ENCODE measurements around the gene CELF4.

The CELF4 gene

DNA sequence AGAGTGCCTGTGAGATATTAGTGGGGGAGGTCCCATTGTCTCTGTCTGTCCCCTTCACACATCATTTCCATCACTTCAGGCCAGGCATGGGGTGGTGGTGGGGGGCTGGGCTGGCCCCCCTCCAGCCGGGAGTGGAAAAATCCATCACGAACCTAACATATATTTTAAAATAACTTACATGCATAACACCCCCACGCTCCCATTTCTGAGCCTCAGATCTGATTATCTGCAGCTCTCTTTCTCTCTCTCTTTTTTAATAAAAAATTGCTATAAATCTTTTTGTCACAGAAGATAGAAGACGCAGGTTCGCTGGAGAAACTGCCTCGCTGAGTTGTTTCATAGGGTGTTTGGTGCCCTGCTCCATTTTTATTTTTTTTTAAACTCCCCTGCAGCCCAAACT, 159.8 kb downstream of the CELF4 start:
- no peak for DNase-seq

- DNase-seq = no peak
Measured at GRCh38 chr18:37405229-37405628, 160.4 kb downstream of the CELF4 start.

DNA sequence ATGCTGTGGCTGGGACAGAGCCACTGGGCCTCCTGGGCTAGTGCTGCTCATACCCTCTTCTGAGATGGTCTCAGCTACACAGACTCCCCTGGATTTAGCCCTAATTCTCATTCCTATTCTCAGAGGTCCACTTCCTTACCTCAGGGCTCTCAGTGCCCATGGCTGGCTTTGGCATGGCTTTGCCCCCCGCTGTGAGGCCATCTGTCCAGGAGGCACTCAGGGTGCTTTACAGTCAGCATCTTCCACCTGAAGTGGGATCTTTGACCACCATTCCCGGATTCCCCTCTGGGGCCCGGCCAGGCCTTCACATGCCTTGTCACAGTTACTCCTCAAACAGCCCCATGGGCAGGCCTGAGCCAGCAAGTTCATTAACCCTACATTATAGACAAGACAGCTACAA, 161.8 kb downstream of the CELF4 start:
- DNase-seq = no peak

DNA sequence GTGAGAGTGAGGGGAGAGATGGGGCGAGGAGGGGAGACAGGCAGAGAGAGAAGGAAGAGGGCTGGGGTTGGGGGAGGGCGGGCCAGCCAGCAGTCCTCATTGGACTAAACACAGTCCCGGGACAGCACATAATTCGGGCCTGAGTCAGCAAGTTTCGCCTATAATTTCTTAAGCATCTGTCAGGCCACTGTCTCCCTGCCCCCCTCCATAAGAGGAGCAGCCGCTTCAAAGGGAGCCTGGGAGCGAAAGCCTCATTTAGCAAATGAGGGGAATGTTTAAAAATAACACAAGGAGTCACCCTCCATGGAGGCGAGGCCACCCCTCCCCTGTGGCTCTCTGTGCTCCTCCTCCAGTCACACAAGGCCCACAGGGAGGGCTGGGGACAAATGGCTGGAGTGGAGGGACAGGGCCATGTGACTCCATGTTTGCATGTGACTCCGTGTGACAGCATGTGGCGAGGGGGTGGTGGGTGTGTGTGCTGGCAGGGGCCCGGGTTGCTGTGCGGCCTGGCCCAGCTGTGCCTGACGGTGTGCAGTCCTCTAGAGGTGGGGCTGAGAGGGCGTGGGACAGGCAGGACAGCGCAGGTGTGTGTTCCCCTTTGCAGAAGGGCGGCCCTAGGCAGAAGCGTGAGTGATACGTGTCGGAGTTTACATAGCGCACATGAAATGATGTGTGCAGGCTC, 162.4 kb downstream of the CELF4 start:
- no peak for DNase-seq

DNA sequence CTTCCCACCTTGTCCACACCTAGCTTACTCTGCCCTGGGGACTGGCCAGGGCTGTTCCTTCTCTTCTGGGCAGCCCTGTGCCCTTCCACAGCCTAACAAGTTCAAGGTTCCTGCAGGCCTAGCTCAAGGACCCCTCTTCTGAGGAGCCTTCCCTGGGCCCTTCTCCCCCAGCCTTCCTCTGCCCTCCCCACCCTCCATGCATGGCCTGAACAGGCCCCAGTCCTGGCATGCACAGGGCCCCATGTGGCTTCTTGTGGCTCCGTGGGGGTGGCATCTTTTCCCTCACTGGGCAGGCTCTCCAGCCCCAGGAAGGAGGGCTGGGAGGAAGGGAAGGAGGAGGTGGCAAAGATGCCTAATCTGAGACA, 162.9 kb downstream of the CELF4 start:
- DNase-seq = no peak

DNA sequence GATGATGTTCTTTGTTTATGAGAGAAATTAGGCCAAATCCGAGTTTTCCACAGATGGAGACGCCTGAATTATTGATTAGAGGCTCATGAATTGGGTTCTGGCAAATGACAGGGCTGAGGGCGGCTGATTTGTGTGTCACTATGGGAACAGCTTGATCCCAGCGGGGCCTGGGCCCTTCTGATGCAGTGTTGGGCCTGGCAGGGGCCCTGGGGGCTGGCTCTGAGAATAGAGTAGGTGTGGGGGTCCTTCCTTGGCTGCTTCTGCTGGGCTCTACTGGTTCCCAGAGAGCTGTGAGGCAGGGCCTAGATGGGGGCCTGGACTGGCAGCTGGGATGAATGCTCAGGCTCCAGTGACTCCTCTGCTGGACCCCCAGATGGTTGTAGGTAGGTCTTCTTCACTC, 164.8 kb downstream of the CELF4 start:
- no peak for DNase-seq

DNA sequence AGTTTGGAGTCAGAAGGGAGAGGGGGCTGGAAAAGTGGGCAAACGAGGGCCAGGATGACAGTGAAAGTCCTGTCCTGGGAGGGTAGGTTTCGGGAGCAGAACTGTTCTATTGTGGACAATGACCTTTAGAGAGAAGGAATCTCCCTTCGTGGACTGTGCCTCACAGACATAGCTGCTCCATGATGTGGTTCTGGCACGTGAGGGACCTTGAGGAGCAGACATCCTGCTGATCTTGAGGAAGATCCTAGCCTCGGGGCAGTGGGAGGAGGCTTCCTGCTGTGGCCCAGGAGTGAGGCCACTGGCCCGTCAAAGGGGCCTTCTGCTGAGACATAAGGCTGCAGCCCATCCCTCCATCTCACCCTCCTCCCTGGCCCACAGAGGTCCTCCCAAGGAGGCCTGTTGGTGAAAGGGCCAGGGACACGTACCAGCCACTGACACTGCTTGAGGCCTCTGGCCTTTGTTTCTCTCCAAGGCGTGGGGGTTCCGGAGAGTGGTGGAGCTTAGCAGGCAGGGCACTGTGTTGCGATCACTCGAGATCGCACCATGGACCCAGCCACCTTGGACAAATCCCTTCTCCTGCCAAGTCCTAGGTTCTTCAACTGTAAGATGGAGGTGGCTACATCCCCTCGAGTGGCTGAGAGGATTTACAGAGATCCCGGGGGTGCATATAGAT, 167.2 kb downstream of the CELF4 start:
- no peak for DNase-seq

DNA sequence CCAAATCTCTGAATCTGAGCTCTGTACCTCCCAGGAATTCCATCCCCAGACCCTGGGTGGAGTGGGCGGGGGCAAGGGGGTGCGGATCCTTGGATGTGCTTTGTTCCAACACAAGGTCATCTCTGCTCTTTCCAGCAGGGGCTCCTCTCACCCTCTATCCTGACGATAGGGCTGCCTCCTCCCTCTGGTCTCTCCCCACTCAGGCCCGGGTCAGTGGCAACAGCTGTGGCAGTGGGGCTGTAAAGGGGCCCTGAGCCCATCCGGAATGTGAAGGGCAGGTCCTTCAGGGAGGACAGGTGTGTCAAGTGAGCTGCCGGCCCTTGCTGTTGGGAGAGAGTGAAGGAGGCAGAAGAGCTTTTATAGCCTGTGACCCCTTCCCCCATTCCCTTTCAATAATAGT, 167.8 kb downstream of the CELF4 start:
- DNase-seq = no peak

DNA sequence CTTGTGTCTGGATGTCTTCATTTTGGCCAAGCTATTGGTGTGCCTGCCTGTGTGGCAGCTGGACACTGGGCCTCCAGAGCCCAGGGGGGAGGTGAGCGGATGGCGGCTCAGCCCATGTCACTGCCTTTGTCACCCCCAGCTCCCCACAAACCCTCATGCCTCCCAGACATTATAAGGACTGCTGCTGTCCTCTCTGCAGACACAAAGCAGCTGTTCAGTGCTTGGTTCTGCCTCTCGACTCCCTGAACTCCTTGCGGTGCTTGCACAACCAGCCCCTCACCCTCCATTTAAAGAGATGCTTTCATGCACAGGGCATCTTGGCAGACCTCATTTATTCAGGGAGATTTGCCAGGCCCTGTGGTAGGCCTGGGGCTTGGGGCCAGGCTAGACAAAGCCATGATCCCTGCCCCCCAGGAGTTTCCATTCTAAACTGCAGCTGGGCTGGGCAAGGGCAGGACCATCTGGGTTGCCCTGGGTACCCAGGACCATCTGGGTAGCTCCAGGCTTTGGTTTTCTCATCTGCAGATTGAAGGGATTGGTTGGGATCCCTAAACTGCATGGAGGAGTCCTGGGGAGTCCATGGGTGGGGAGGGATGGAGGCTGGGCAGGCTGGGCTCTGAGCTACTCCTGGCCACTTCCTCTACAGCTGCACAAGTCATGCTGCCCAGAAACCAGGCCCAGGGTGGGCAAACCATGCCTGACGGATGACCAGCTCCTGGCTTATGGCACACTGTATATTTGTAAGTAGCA, 168.5 kb downstream of the CELF4 start:
- DNase-seq = no peak

DNA sequence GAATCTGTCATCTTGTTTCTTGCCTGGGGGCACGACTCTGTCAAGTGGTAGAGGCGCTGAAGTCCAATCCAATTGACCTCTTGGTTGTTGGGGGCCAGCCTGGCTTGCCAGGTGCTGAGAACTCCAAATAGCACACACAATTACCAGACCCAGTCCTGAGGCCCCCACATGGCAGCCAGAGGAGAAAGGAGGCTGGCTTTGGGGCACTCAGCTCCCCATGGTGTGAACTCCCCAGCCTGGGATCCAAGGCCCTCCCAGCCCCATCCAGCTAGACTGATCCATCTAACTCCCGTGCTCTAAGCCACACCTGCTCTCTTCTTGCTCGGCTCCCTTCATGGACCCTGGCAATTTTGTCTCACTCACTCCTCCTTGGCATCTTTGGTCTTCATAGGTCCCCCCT, 170.0 kb downstream of the CELF4 start:
- DNase-seq = no peak

DNA sequence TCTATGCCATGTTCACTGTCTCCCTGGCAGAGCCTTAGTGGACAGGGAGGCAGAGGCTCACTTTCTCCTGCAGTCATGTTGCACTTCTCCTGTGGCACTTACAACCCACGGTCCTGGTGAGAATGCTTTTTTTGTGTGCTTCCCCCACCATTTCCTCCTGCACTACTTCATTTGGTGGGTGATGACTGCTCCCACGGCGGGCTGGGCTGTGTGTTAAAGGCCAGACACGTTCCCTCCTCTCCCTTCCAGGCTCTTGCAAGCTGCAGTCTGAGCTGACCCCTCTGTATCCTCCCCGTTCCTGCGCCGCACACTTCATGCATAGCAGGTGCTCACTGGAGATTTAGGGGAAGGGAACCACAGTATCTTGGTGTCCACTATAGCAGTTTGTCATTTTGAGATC, 170.5 kb downstream of the CELF4 start:
- DNase-seq = no peak

GRCh38 chr18:37394610-37394965, 171.0 kb downstream of the CELF4 start:
- no peak for DNase-seq

- peak; percentile 43 for DNase-seq
Measured at GRCh38 chr18:37393945-37394609, 171.5 kb downstream of the CELF4 start.

DNA sequence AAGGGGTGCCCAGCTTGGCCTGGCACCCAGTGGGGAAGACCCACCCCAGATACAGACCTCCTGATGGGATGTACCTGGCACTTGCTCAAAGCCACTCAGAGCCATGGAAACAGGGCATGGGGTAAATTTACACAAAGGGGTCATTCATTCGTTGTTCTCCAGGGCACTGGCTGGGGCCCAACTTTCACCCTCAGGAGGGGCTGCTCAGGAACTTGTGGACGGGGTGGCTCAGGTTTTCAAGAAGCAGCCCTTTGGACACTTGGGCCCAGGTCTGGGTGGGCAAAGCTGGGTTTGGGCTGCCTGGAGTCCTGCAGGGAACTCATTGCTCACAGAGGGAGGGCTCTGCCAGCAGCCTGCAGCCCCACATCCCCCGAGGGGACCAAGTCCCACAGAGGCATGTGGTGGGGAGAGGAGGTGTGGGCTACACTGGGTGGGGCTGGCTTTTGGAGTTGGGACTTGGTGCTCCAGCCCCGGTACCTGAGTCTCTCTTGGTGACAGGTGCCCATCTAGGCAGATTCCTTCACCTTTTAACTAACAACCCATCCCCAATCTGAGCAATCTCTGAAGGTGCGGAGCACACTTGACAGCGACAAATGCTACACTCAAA, 172.3 kb downstream of the CELF4 start:
- DNase-seq = no peak

DNA sequence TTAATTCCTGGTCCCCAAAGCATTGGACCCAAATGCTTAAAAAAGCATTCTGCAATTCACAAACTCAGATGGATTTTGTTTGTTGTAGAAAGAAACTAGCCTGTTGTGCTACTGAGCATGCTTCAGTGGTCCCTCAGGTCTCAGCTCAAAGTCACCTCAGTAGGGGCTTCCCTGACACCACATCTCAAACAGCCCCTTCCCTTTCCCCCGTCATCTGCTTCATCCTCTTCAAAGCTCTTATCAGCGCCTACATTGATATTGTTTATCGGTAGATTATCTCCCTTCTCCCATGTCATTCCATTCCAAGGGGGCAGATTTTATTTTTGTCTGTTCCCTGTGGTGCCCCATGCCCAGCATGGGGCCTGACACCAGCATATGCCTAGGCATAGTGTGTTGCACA, 172.9 kb downstream of the CELF4 start:
- no peak for DNase-seq

- DNase-seq = peak; percentile 5
Measured at GRCh38 chr18:37391698-37392548, 173.7 kb downstream of the CELF4 start.

GRCh38 chr18:37391156-37391555, 174.4 kb downstream of the CELF4 start:
- DNase-seq = no peak

GRCh38 chr18:37390687-37391086, 174.9 kb downstream of the CELF4 start:
- no peak for DNase-seq

DNA sequence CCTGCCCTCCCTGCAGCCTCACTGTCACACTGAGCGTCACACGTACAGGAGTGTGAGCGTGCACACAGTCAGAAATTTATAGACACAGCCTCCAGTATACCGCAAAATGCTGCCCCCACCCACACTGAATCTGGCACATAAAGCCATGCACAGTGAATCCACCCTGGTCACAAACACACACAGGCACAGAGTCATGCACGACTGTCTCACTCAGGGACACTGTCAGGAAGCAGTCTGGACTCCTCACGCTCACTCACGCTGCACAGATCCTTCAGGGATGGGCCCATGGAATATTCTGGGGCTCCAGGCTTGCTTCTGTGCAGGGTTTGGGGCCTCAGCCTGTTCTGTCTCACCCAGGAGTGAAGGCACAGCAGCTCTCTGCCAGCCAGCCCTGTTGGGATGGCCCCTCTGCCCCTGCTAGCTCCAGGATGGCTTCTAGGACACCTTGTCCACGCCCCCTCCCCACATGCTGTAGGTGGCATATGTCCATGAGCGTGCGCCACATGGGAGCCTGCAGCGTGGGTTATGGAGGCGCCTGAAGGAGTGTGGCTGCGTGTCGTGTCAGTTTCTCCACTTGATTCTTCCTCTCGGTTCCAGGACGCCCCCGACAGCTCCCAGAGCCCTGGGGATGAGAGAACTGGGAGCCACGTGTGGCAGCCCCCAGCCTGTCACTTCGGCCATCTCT, 175.8 kb downstream of the CELF4 start:
- no peak for DNase-seq

DNA sequence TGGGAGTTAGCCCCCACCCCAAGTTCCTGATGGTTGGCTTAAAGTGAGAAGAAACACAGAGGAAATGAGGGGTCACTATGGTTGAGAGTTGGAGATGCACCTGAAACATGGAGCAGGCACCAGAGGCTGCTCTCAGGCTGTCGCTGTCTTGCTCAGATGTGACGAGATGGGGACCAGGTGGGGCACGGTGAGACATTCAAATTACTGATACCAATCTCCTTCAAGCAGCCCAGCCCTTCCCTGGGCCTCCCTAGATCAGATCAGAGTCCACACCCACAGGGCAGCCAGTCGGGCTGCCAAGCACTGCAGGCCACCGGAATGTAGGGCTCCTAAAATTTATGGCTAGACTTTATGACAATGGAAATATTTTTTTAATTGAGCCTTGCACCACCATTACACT, 176.6 kb downstream of the CELF4 start:
- no peak for DNase-seq

- no peak for DNase-seq
Measured at GRCh38 chr18:37388413-37388812, 177.2 kb downstream of the CELF4 start.
